Skin epidermis (tissue), 12 donors: ENCODE measurements around the gene GSTT4.
"Not testable (repeated sequence)": the region's sequence is repeated elsewhere in the genome, so short reads cannot be mapped to it uniquely, and the experiment has no call there.

Experiments
- H3K27ac ChIP-seq, 21 experiments: fragments of 200-600 bp; sonication (generic) in 11 of 21; one replicate each; pipeline ENCODE4 v1.5.0; 2020; ENCODE audit warnings: mild to moderate bottlenecking in 3 of 21, inconsistent platforms in 2 of 21, moderate library complexity in 2 of 21
- H3K4me3 ChIP-seq, 7 experiments: fragments of 200-600 bp; sonication (generic) in 2 of 7; one replicate each; pipeline ENCODE4 v1.5.0; 2020; ENCODE audit warnings: inconsistent platforms in 2 of 7, mild to moderate bottlenecking in 2 of 7, moderate library complexity in 1 of 7

Gene GSTT4

GRCh38 chr22:23997092-23997491 is 8.2 kb downstream of the GSTT4 start:
- Histone ChIP-seq H3K27ac (no peak overlapping the region), H3K4me3 (no peak overlapping the region)

- not testable (repeated sequence) for H3K27ac ChIP-seq, H3K4me3 ChIP-seq
Measured at GRCh38 chr22:23993581-23994177, 11.6 kb downstream of the GSTT4 start.

- H3K27ac ChIP-seq, H3K4me3 ChIP-seq: not testable (repeated sequence)
Measured at GRCh38 chr22:23993080-23993479, 12.2 kb downstream of the GSTT4 start.

- not testable (repeated sequence) for H3K4me3 ChIP-seq, H3K27ac ChIP-seq
Measured at GRCh38 chr22:23989583-23990244, 15.5 kb downstream of the GSTT4 start.

- not testable (repeated sequence) for H3K27ac ChIP-seq, H3K4me3 ChIP-seq
Measured at GRCh38 chr22:23986538-23987178, 18.6 kb downstream of the GSTT4 start.

GRCh38 chr22:23986089-23986488 is 19.2 kb downstream of the GSTT4 start:
- not testable (repeated sequence) for H3K4me3 ChIP-seq, H3K27ac ChIP-seq

DNA sequence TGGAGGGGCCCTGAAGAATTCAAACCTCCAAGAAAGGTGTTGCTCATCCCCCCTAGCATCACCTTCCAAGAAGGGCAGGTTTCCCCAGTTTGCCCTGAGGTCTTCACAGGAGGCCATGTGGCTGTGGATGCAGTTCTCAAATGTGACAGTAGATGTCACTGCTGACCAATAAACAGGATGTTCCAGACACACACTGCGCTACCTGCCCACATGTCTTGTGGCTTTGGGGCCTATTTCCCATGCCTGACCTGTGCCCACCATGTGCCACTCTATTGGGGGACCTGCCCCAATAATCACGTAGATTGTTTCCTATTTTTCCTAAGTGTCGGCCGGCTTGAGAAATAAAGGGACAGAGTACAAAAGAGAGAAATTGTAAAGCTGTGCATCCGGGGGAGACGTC is 20.8 kb downstream of the GSTT4 start:
- no peak overlapping the region for H3K27ac ChIP-seq

DNA sequence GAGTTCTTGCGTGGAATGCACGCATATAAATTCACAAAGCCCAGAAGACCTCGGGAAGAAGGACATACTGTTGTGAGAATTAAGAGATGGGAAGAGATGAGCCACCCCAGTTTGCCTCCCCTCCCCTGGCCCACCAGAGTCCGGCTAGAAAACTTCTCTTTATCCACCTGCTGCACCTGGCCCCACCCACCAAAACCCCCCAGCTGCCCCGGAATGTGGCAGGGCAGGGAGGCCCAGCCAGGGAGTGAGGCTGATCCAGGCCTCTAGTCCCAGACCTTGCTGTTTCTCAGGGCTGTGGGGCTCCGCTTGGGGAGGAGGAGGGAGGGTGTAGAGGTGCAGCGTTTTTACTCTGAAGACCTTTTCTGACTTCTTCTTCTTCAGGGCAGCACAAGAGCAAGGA is 24.7 kb downstream of the GSTT4 start:
- H3K4me3 ChIP-seq, H3K27ac ChIP-seq: not testable (repeated sequence)

More for the DNA sequence above, 20.8 kb downstream of the GSTT4 start:
- H3K4me3 ChIP-seq: no peak overlapping the region

- not testable (repeated sequence) for H3K27ac ChIP-seq
Measured at GRCh38 chr22:23979557-23980240, 25.6 kb downstream of the GSTT4 start, which contains the start of gene GSTT2. Gene GSTT2 (plus strand): TSS chr22:23980134.

DNA sequence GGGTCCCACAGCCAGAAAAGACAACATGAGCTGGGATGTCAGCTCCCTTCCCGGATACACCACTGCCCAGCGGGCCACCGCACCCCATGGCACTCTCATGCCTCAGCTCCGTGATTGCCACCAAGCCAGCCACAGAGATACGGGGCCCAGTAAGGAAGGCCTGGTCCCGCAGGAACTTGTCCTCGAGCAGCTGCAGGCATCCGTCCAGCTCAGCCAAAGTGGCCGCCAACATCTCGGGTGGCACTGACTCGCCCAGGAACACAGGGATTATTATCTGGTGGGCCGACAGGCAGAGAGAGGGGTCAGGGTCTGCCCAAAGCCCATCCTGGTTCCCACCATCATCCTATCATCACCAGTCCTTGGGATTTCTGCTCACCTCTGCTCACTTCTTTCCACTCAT is 27.9 kb downstream of the GSTT4 start:
- H3K27ac ChIP-seq: not testable (repeated sequence)

More at GRCh38 chr22:23979557-23980240, 25.6 kb downstream of the GSTT4 start, which contains the start of gene GSTT2:
- not testable (repeated sequence) for H3K4me3 ChIP-seq

DNA sequence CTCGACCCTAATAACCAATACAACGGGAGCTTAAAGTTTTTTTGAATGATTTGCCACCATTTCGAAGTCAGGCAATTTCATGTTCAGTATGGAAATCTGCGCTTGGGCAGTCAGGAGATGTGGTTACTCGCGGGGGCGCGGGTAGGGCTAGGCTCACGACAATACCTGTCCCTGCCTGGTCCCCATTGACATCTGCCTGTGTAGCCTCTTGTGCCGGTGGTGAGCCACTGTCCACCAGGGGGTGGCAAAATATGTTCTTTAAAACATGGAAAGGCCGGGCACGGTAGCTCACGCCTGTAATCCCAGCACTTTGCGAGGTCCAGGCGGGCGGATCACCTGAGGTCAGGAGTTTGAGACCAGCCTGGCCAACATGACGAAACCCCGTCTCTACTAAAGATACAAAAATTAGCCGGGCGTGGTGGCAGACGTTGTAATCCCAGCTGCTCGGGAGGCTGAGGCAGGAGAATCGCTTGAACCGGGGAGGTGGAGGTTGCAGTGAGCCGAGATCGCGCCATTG is 30.4 kb downstream of the GSTT4 start:
- H3K4me3 ChIP-seq, H3K27ac ChIP-seq: not testable (repeated sequence)

More for the DNA sequence above, 27.9 kb downstream of the GSTT4 start:
- not testable (repeated sequence) for H3K4me3 ChIP-seq

DNA sequence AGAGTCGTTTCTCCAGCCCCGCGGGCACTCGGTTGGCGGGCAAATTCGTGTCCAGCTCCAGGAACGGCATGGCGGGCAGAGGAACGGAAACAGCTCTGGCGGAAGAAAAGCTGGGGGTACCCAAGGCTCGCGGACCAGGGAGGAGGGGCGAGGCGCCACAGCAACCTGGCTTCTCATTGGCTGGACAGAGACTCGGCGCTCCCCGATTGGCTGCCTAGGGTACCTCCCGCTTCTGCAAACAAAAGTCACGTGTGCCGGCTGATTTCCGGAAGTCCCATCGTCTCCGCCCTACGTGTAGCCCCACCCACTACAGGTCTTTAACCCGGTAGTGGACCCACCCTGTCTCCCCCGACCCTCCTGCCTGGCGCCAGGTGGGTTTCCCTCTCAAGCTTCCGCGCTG is 30.9 kb downstream of the GSTT4 start, which contains the start of gene DDT:
DDT (minus strand) TSS at position 97 of the 400 bp plus-strand sequence; CDS start at position 70, 27 bp downstream.
- H3K27ac ChIP-seq, H3K4me3 ChIP-seq: not testable (repeated sequence)

DNA sequence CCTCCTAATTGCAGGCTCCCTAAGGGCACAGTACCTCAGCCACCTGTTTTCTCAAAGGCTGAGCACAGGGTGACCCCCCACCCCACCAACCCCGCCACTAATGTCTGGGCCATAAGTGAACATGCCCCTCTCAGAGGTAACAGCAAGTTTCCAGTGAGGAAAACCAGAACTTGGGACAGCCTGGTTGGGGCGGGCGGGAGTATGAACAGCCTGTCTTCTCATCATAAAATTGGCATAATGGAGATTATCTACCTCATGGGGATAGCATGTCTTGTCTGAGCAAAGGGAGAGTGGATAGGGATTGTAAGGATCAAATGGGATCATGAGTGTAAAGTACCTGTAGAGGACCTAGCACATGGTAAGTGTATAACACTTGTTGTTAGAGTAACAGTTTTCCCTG is 33.3 kb downstream of the GSTT4 start:
- H3K27ac ChIP-seq, H3K4me3 ChIP-seq: not testable (repeated sequence)

- Histone ChIP-seq H3K4me3 (no peak overlapping the region), H3K27ac (no peak overlapping the region)
Measured at GRCh38 chr22:23970816-23971486, 34.3 kb downstream of the GSTT4 start.

GRCh38 chr22:23970201-23970641 is 35.0 kb downstream of the GSTT4 start:
- Histone ChIP-seq H3K27ac (no peak overlapping the region), H3K4me3 (no peak overlapping the region)

GRCh38 chr22:23969071-23969470 is 36.2 kb downstream of the GSTT4 start:
- H3K27ac ChIP-seq: no peak overlapping the region
- no peak overlapping the region for H3K4me3 ChIP-seq

DNA sequence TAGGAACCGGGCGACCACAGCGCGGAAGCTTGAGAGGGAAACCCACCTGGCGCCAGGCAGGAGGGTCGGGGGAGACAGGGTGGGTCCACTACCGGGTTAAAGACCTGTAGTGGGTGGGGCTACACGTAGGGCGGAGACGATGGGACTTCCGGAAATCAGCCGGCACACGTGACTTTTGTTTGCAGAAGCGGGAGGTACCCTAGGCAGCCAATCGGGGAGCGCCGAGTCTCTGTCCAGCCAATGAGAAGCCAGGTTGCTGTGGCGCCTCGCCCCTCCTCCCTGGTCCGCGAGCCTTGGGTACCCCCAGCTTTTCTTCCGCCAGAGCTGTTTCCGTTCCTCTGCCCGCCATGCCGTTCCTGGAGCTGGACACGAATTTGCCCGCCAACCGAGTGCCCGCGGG is 38.7 kb downstream of the GSTT4 start, which contains the start of gene DDTL:
DDTL (plus strand) TSS at position 321 of the 400 bp plus-strand sequence; CDS start at position 348, 27 bp downstream.
- H3K27ac ChIP-seq, H3K4me3 ChIP-seq: not testable (repeated sequence)

- not testable (repeated sequence) for H3K27ac ChIP-seq, H3K4me3 ChIP-seq
Measured at GRCh38 chr22:23966094-23966493, 39.2 kb downstream of the GSTT4 start.

- not testable (repeated sequence) for H3K4me3 ChIP-seq, H3K27ac ChIP-seq
Measured at GRCh38 chr22:23961084-23961771, 44.0 kb downstream of the GSTT4 start, which contains the start of gene GSTT2B. Gene GSTT2B (minus strand): TSS chr22:23961195. CDS start chr22:23961131, 64 bp downstream.
